Activated CD4-positive, CD25-positive, alpha-beta regulatory T cell treated with anti-CD3 and anti-CD28 coated beads, Interleukin-2, amount 50 U/mL, for 24 hours (primary cell): ENCODE data around the gene OCIAD2.
"Not testable (repeated sequence)": the region's sequence is repeated elsewhere in the genome, so short reads cannot be mapped to it uniquely, and the experiment has no call there.

Experiments used
- ATAC-seq, 2 donors: fragments of 150-1000 bp; cut with Tn5 transposase; one replicate each; pipeline ENCODE4 v1.10.0; 2021; ENCODE audit warnings: mild to moderate bottlenecking in 1 of 2, moderate library complexity in 1 of 2

OCIAD2 gene

GRCh38 chr4:48853604-48854394 is 52.8 kb downstream of the OCIAD2 start:
- ATAC-seq = no peak

DNA sequence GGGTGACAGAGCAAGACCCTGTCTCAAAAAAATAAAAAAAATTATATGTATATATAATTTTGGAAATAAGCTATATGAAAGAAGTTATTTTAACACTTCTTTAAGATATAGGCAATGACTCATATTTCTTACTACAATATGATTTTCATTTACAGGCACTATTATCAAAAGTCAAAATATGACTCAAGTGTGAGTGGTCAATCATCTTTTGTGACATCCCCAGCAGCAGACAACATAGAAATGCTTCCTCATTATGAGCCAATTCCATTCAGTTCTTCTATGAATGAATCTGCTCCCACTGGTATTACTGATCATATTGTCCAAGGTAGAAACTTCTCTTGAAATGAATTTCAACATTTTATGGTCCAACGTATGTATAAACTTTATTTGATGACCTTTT is 54.9 kb downstream of the OCIAD2 start:
- peak; percentile 79 to 89 for ATAC-seq

DNA sequence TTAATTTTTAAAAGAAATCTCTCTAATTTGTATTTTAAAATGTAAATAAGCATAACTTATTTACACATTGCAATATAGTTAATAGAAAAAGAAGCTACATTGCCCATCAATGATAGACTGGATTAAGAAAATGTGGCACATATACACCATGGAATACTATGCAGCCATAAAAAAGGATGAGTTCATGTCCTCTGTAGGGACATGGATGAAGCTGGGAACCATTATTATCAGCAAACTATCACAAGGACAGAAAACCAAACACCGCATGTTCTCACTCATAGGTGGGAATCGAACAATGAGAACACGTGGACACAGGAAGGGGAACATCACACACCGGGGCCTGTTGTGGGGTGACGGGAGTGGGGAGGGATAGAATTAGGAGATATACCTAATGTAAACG is 57.8 kb downstream of the OCIAD2 start:
- ATAC-seq = not testable (repeated sequence)

GRCh38 chr4:48844843-48845242 is 61.7 kb downstream of the OCIAD2 start:
- ATAC-seq = no peak

- no peak for ATAC-seq
These were observed 65.3 kb downstream of the OCIAD2 start for GRCh38 chr4:48841045-48841827.

GRCh38 chr4:48836658-48837057 is 69.9 kb downstream of the OCIAD2 start:
- ATAC-seq = no peak
